Measurements from ENCODE around the gene NMNAT3.

DNA sequence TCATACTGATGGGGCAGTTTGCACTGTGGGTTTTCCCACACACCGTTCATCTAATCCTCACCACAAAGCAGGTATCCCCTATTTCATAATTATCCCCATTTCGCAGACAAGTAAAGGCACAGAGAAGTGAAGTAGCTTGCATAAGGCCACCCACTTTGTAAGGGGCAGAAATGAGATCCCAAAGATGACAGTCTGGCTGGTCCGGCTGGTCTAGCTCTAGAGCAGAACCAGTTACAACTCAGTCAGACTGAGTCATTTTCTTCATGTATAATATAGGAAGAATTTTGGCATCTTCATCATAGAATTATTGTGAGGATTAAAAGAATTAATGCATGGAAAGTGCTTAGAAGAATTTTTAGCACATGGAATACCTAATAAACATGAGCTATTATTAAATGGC lies 148.8 kb downstream of the NMNAT3 start:
- TF ChIP-seq, protein P1, sequence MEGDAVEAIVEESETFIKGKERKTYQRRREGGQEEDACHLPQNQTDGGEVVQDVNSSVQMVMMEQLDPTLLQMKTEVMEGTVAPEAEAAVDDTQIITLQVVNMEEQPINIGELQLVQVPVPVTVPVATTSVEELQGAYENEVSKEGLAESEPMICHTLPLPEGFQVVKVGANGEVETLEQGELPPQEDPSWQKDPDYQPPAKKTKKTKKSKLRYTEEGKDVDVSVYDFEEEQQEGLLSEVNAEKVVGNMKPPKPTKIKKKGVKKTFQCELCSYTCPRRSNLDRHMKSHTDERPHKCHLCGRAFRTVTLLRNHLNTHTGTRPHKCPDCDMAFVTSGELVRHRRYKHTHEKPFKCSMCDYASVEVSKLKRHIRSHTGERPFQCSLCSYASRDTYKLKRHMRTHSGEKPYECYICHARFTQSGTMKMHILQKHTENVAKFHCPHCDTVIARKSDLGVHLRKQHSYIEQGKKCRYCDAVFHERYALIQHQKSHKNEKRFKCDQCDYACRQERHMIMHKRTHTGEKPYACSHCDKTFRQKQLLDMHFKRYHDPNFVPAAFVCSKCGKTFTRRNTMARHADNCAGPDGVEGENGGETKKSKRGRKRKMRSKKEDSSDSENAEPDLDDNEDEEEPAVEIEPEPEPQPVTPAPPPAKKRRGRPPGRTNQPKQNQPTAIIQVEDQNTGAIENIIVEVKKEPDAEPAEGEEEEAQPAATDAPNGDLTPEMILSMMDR (IDR thresholded peaks at IDR 0.05): no peak
- TF ChIP-seq POLR2A (IDR thresholded peaks at IDR 0.05): no peak

Measured in adrenal gland (tissue), 5 donors.